Left ventricle myocardium inferior (tissue), 1 donor: ENCODE measurements around the gene CYBC1. TPM values are rescaled to one million over a fixed set of nuclear protein-coding genes. Genes with fewer than 3 reads are reported as not detected.
A peak's percentile ranks its signal among the peaks of the same experiment; 100 is the strongest.

ENCODE experiments used
- DNase-seq: peaks from one replicate; pipeline ENCODE4 v3.0.0-alpha.2; 2020
- H3K27ac ChIP-seq: fragments of 200-600 bp; replicated peaks from 2 replicates; pipeline ENCODE4 v1.8.0; 2021
- H3K27me3 ChIP-seq: fragments of 200-600 bp; 2 replicates; pipeline ENCODE4 v1.8.0; 2021; ENCODE audit warnings: low read depth
- H3K36me3 ChIP-seq: fragments of 200-600 bp; 2 replicates; pipeline ENCODE4 v1.8.0; 2021
- H3K4me1 ChIP-seq: fragments of 200-600 bp; 2 replicates; pipeline ENCODE4 v1.8.0; 2021
- H3K4me3 ChIP-seq: fragments of 200-600 bp; 2 replicates; pipeline ENCODE4 v1.8.0; 2021; ENCODE audit warnings: mild to moderate bottlenecking, moderate library complexity
- H3K9me3 ChIP-seq: fragments of 200-600 bp; replicated peaks from 2 replicates; pipeline ENCODE4 v1.8.0; 2021
- intact Hi-C: fragments of 100-400 bp; cut with micrococcal nuclease; formaldehyde crosslinking; loops from one replicate; pipeline ENCODE4 v1.11.0; 2022
- total RNA-seq: library from RNA; stranded (reverse); fragmentation: NEBNext Ultra II Directional; extraction: Animal tissue kit (Norgen Biotek cat#: 25700); gene quantifications from one replicate; pipeline ENCODE4 v1.2.1, GENCODE V29; 2021
- TF ChIP-seq, protein P1 (sequence below): fragments of 200-600 bp; IDR thresholded peaks from 2 replicates; pipeline ENCODE4 v1.8.0; 2021; ENCODE audit warnings: antibody characterized with exemption, mild to moderate bottlenecking, borderline replicate concordance
- donor health status: DM: no; HTN: yes; CAD: no; lungs with severe emphysema.

Gene CYBC1
- total RNA-seq, 1 donor from 2014 or later: 23.8 TPM

DNA sequence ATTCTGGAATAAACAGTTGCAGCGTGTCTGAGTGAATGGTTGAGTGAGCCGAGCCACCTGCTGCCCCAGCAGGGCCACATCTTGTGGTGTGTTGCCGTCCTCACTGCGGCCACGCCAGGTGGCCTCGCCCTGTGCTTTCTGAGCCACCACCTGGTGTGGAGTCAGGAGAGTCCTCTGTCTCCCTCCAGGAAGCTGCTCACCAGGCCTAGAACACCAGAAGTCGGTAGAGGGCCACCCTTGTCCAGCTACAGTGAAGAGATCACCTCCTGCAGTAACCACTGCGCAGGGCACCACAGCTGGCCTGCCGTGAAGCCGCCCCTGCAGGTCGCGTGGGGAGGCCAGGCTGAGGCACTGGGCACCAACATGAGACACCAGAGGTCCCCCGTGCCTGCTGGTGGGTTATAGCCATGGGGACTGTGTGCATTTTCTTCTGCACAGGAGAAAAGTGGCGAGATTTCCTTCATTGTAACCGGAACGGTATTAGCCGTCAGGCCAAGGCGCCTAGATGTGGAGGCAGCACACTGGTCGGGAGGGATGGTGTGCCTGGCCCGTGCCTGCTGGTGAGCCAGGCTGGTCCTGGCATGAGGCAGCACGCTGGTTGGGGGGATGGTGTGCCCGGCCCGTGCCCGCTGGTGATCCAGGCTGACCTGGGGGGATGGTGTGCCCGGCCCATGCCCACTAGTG, 40.1 kb upstream of the CYBC1 start:
- Histone ChIP-seq H3K4me3 (no peak overlapping the region), H3K36me3 (peaks cover 31% of the 10 kb centered on the region), H3K9me3 (no peaks in the 10 kb centered on the region), H3K27me3 (no peaks in the 10 kb centered on the region), H3K4me1 (peaks cover 38% of the 10 kb centered on the region), H3K27ac (no peak overlapping the region)
- TF ChIP-seq, protein P1, sequence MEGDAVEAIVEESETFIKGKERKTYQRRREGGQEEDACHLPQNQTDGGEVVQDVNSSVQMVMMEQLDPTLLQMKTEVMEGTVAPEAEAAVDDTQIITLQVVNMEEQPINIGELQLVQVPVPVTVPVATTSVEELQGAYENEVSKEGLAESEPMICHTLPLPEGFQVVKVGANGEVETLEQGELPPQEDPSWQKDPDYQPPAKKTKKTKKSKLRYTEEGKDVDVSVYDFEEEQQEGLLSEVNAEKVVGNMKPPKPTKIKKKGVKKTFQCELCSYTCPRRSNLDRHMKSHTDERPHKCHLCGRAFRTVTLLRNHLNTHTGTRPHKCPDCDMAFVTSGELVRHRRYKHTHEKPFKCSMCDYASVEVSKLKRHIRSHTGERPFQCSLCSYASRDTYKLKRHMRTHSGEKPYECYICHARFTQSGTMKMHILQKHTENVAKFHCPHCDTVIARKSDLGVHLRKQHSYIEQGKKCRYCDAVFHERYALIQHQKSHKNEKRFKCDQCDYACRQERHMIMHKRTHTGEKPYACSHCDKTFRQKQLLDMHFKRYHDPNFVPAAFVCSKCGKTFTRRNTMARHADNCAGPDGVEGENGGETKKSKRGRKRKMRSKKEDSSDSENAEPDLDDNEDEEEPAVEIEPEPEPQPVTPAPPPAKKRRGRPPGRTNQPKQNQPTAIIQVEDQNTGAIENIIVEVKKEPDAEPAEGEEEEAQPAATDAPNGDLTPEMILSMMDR: no peak
- intact Hi-C loops: loop anchor here (10.0 kb wide), 1 partner anchor 64 kb away; no protein-coding TSS in a partner anchor
- DNase-seq: no peak

GRCh38 chr17:82489851-82490511, 39.4 kb upstream of the CYBC1 start:
- peak overlapping the region; percentile 90 for H3K27ac ChIP-seq
- intact Hi-C loops: loop anchor here (10.0 kb wide), 1 partner anchor 65 kb away; no protein-coding TSS in a partner anchor
- TF ChIP-seq, protein P1: no peak
- no peak for DNase-seq
- H3K9me3 ChIP-seq: no peaks in the 10 kb centered on the region
- H3K36me3 ChIP-seq: peaks cover 38% of the 10 kb centered on the region
- H3K27me3 ChIP-seq: no peaks in the 10 kb centered on the region
- H3K4me3 ChIP-seq: no peak overlapping the region
- peaks cover 38% of the 10 kb centered on the region for H3K4me1 ChIP-seq

DNA sequence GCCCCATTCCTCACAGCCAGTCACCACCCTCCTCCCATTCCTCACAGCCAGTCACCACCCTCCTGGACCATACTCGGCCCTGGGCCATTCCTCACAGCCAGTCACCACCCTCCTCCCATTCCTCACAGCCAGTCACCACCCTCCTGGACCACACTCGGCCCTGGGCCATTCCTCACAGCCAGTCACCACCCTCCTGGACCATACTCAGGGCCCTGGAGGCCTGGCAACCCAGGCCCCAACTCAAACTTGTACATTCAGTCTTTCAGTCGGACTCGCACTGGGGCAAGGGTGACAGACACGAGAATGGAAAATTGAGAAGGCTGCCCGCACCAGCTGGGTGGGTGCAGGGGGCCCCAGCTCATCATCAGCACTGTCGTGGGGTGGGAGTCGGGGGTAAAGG, 38.6 kb upstream of the CYBC1 start:
- Histone ChIP-seq H3K36me3 (peaks cover 47% of the 10 kb centered on the region), H3K27ac (peak overlapping the region; percentile 90), H3K4me1 (peaks cover 38% of the 10 kb centered on the region), H3K9me3 (no peaks in the 10 kb centered on the region), H3K4me3 (no peak overlapping the region), H3K27me3 (no peaks in the 10 kb centered on the region)
- TF ChIP-seq, protein P1: no peak
- intact Hi-C loops: no loop called here
- DNase-seq: peak; percentile 79

- TF ChIP-seq, protein P1: no peak
- H3K9me3 ChIP-seq: no peaks in the 10 kb centered on the region
- intact Hi-C loops: no loop called here
- H3K4me3 ChIP-seq: no peak overlapping the region
- no peaks in the 10 kb centered on the region for H3K27me3 ChIP-seq
- DNase-seq: peak; percentile 38
- peaks cover 42% of the 10 kb centered on the region for H3K4me1 ChIP-seq
- peaks cover 59% of the 10 kb centered on the region for H3K36me3 ChIP-seq
- peak overlapping the region; percentile 90 for H3K27ac ChIP-seq
These were observed 37.4 kb upstream of the CYBC1 start for GRCh38 chr17:82487910-82488309.

DNA sequence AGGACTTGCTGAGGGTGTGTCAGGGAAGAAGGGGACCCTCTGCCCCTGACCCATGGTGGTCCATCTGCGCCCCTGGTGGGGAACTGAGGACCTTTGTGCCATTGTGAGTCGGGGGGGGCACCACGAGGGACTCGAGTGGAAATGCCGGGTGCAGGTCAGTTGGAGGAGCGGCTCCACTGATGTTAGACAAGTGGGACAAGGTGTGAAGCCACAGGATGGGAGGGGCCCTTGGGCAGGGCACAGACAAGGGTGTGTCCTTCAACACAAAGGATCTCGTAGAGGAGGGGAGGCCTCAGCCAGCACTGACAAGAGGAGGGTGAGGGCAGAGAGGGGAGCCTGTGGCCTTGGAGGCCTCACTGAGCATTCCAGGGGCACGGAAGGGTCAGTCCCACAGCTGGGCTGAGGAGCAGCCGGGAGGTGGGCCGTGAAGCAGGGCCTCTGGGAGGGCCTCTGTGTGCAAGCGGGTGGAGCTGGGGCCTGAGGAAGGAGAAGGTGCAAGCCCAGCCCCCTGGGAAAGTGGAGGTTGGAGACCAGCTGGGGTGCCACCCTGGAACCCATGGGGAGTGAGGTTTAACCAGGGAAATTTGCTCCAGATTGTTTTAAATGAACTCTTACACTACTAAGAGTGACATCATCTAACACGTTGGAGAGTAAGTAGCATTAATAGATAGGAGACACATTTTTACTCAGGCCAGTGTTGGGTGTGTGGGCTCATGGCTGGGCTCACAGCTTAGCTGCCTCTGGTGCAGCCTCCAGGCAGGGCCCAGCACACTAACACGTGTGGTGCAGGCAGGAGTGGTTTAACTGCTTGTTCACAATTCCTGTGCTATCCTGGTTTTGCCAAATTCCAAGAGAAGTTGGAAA, 35.9 kb upstream of the CYBC1 start:
- H3K27me3 ChIP-seq: no peaks in the 10 kb centered on the region
- H3K36me3 ChIP-seq: peaks cover 73% of the 10 kb centered on the region
- H3K27ac ChIP-seq: peak overlapping the region; percentile 18
- peaks cover 42% of the 10 kb centered on the region for H3K4me1 ChIP-seq
- TF ChIP-seq, protein P1: no peak
- intact Hi-C loops: no loop called here
- no peaks in the 10 kb centered on the region for H3K9me3 ChIP-seq
- no peak for DNase-seq
- H3K4me3 ChIP-seq: no peak overlapping the region
